H1 (cell line): Measurements from ENCODE around the gene HID1. TPM values are rescaled to one million over a fixed set of nuclear protein-coding genes. Genes with fewer than 3 reads are reported as not detected.
A peak's percentile ranks its signal among the peaks of the same experiment; 100 is the strongest.

ENCODE experiments used
- CTCF ChIA-PET: fragments of 300-600 bp; sonication (Branson Sonifier 250); formaldehyde crosslinking; loops from one replicate; lab custom pipeline; 2021; ENCODE audit not compliant: partially characterized antibody; lab: Charles Lee
- POLR2A ChIA-PET: fragments of 300-600 bp; sonication (Branson Sonifier 250); formaldehyde crosslinking; loops from one replicate; lab custom pipeline; 2021; ENCODE audit warnings: inconsistent platforms; ENCODE audit not compliant: partially characterized antibody; lab: Charles Lee
- DNase-seq, 2 experiments: peaks; one replicate each; pipeline versions ENCODE4 v3.0.0 to v3.0.0-alpha.2; 2010 to 2022; ENCODE audit warnings: low spot score in 2 of 2, low read depth in 1 of 2, mixed read lengths in 1 of 2
- FAIRE-seq: peaks from 2 replicates; lab custom pipeline; 2011; peaks lifted over from hg19 to GRCh38; lab: Jason Lieb, UNC
- H2AFZ ChIP-seq: 2 replicates; pipeline ENCODE4 v1.8.1; 2012; ENCODE audit warnings: low read length, inconsistent platforms
- H2AK5ac ChIP-seq: 2 replicates; pipeline ENCODE4 v1.6.1; 2013; ENCODE audit warnings: low read depth, low read length
- H2BK120ac ChIP-seq: replicated peaks from 2 replicates; pipeline ENCODE3; 2013; ENCODE audit warnings: low read depth, low read length, inconsistent platforms
- H2BK12ac ChIP-seq: 2 replicates; pipeline ENCODE4 v1.6.1; 2013; ENCODE audit warnings: low read depth, low read length
- H2BK15ac ChIP-seq: 2 replicates; pipeline ENCODE4 v1.6.1; 2013; ENCODE audit warnings: low read length
- H2BK20ac ChIP-seq: 2 replicates; pipeline ENCODE4 v1.6.1; 2013; ENCODE audit warnings: low read length
- H2BK5ac ChIP-seq: 2 replicates; pipeline ENCODE4 v1.6.1; 2013; ENCODE audit warnings: low read depth, low read length
- H3K14ac ChIP-seq: 2 replicates; pipeline ENCODE4 v1.6.1; 2013; ENCODE audit warnings: inconsistent platforms; ENCODE audit not compliant: insufficient read length
- H3K18ac ChIP-seq: 2 replicates; pipeline ENCODE4 v1.6.1; 2013; ENCODE audit warnings: low read length; ENCODE audit errors: extremely low read depth
- H3K23ac ChIP-seq: 2 replicates; pipeline ENCODE4 v1.6.1; 2013; ENCODE audit warnings: inconsistent platforms; ENCODE audit not compliant: insufficient read length
- H3K23me2 ChIP-seq: 2 replicates; pipeline ENCODE4 v1.6.1; 2013; ENCODE audit warnings: low read depth, low read length
- H3K27ac ChIP-seq: 2 replicates; pipeline ENCODE4 v1.6.1; 2011; ENCODE audit warnings: low read depth, low read length, inconsistent platforms
- H3K27me3 ChIP-seq, 4 experiments: replicated peaks in 1 of 4; 1 replicate in 1 of 4; 2 replicates in 3 of 4; pipeline versions ENCODE4 v1.6.1 to v1.8.1; 2011 to 2013; ENCODE audit warnings: low read length in 3 of 4, mild to moderate bottlenecking in 3 of 4, inconsistent platforms in 2 of 4, mixed read lengths in 2 of 4, moderate library complexity in 1 of 4; ENCODE audit not compliant: control insufficient read depth in 3 of 4, insufficient read depth in 3 of 4; ENCODE audit errors: extremely low read depth in 1 of 4
- H3K36me3 ChIP-seq, 4 experiments: 2 replicates each; pipeline versions ENCODE4 v1.6.1 to v1.8.1; 2011 to 2013; ENCODE audit warnings: mild to moderate bottlenecking in 4 of 4, low read length in 3 of 4, moderate library complexity in 2 of 4, control low read depth in 1 of 4, inconsistent platforms in 1 of 4; ENCODE audit not compliant: insufficient read depth in 4 of 4, control insufficient read depth in 2 of 4
- H3K4ac ChIP-seq: replicated peaks from 2 replicates; pipeline ENCODE3; 2013; ENCODE audit warnings: low read length, low read depth, mixed read lengths, inconsistent platforms; ENCODE audit not compliant: insufficient read length
- H3K4me1 ChIP-seq, 4 experiments: replicated peaks in 1 of 4; 1 replicate in 1 of 4; 2 replicates in 3 of 4; pipeline versions ENCODE4 v1.6.1 to v1.8.1; 2011 to 2013; ENCODE audit warnings: low read length in 3 of 4, inconsistent platforms in 2 of 4, mixed read lengths in 1 of 4; ENCODE audit not compliant: insufficient read depth in 4 of 4, control insufficient read depth in 3 of 4
- H3K4me2 ChIP-seq, 2 experiments: 2 replicates each; pipeline versions ENCODE4 v1.6.1 to v1.8.1; 2011 to 2013; ENCODE audit warnings: low read depth in 2 of 2, low read length in 2 of 2, control low read depth in 1 of 2, inconsistent platforms in 1 of 2, mild to moderate bottlenecking in 1 of 2; ENCODE audit not compliant: insufficient read depth in 1 of 2
- H3K4me3 ChIP-seq, 4 experiments: fragments of 200-600, 300-600 bp in 1 of 4; sonication (generic), shearing (Covaris generic), sonication (Bioruptor Twin) in 1 of 4; 2 replicates each; pipeline versions ENCODE4 v1.5.1 to v1.8.1; 2011 to 2016; ENCODE audit warnings: low read length in 4 of 4, low read depth in 3 of 4, control low read depth in 2 of 4, inconsistent platforms in 2 of 4, mild to moderate bottlenecking in 2 of 4, mixed read lengths in 1 of 4, moderate library complexity in 1 of 4; ENCODE audit not compliant: insufficient read depth in 2 of 4; ENCODE audit errors: extremely low read depth in 1 of 4
- H3K56ac ChIP-seq: replicated peaks from 2 replicates; pipeline ENCODE3; 2013; ENCODE audit warnings: low read depth, mild to moderate bottlenecking, mixed read lengths, low read length, inconsistent platforms; ENCODE audit not compliant: insufficient read length
- H3K79me1 ChIP-seq: 2 replicates; pipeline ENCODE4 v1.6.1; 2013; ENCODE audit warnings: low read depth, low read length, control low read depth
- H3K79me2 ChIP-seq, 2 experiments: 2 replicates each; pipeline versions ENCODE4 v1.6.1 to v1.8.1; 2012 to 2013; ENCODE audit warnings: low read length in 2 of 2, mild to moderate bottlenecking in 2 of 2, inconsistent platforms in 1 of 2; ENCODE audit not compliant: insufficient read depth in 2 of 2, control insufficient read depth in 1 of 2
- H3K9ac ChIP-seq, 4 experiments: replicated peaks in 1 of 4; 1 replicate in 1 of 4; 2 replicates in 3 of 4; pipeline versions ENCODE4 v1.6.1 to v1.8.1; 2011 to 2013; ENCODE audit warnings: low read depth in 3 of 4, low read length in 3 of 4, control low read depth in 2 of 4, mild to moderate bottlenecking in 2 of 4, moderate library complexity in 2 of 4, inconsistent platforms in 1 of 4; ENCODE audit errors: extremely low read depth in 1 of 4
- H3K9me3 ChIP-seq, 2 experiments: 2 replicates each; pipeline versions ENCODE4 v1.6.1 to v1.8.1; 2012 to 2013; ENCODE audit warnings: mild to moderate bottlenecking in 2 of 2, moderate library complexity in 2 of 2, control low read depth in 1 of 2, inconsistent platforms in 1 of 2, low read depth in 1 of 2, low read length in 1 of 2, mixed read lengths in 1 of 2; ENCODE audit not compliant: insufficient read depth in 2 of 2
- H4K20me1 ChIP-seq, 2 experiments: replicated peaks in 1 of 2; 2 replicates each; pipeline versions ENCODE3 to v1.8.1; 2011 to 2013; ENCODE audit warnings: inconsistent platforms in 2 of 2, low read length in 2 of 2, mild to moderate bottlenecking in 1 of 2; ENCODE audit not compliant: insufficient read depth in 2 of 2, control insufficient read depth in 1 of 2
- H4K5ac ChIP-seq: 2 replicates; pipeline ENCODE4 v1.6.1; 2013; ENCODE audit warnings: low read length, low read depth, mixed read lengths, inconsistent platforms; ENCODE audit not compliant: insufficient read length
- H4K8ac ChIP-seq: 2 replicates; pipeline ENCODE4 v1.8.0; 2013; ENCODE audit warnings: mild to moderate bottlenecking, moderate library complexity, low read length, inconsistent platforms; ENCODE audit not compliant: insufficient read depth; ENCODE audit errors: extremely low read depth
- H4K91ac ChIP-seq: replicated peaks from 2 replicates; pipeline ENCODE3; 2013; ENCODE audit warnings: low read length, mixed read lengths, inconsistent platforms; ENCODE audit not compliant: insufficient read length
- ASH2L ChIP-seq: fragments of 200-600, 300-600 bp; sonication (generic); IDR thresholded peaks from one replicate; pipeline ENCODE4 v1.7.1; 2017; ENCODE audit warnings: low read length
- CBX8 ChIP-seq: fragments of 300-800, 300-1000 bp; sonication (generic); IDR thresholded peaks from 2 replicates; pipeline ENCODE4 v1.7.1; 2016; ENCODE audit warnings: low read depth, low read length, borderline replicate concordance
- CHD1 ChIP-seq: IDR thresholded peaks from 2 replicates; pipeline ENCODE4 v1.6.1; 2012; ENCODE audit warnings: low read depth, low read length, improper control_type of control experiment
- CTBP2 ChIP-seq: IDR thresholded peaks from 2 replicates; pipeline ENCODE4 v1.7.0; 2011; ENCODE audit warnings: borderline replicate concordance, mild to moderate bottlenecking, moderate library complexity, mixed read lengths, low read length; ENCODE audit not compliant: insufficient read depth, insufficient read length
- HDAC6 ChIP-seq: IDR thresholded peaks from one replicate; pipeline ENCODE4 v1.7.1; 2012; ENCODE audit warnings: low read depth, mild to moderate bottlenecking, inconsistent platforms, low read length, moderate library complexity
- KDM4A ChIP-seq: IDR thresholded peaks from one replicate; pipeline ENCODE4 v1.7.1; 2012; ENCODE audit warnings: low read depth, mild to moderate bottlenecking, moderate library complexity, low read length, inconsistent platforms; ENCODE audit not compliant: severe bottlenecking
- SAP30 ChIP-seq: fragments of 300-600 bp; sonication (generic); IDR thresholded peaks from 2 replicates; pipeline ENCODE4 v1.7.1; 2012; ENCODE audit warnings: low read length, moderate library complexity, mild to moderate bottlenecking, inconsistent platforms; ENCODE audit not compliant: insufficient read depth, insufficient replicate concordance
- SIX5 ChIP-seq: IDR thresholded peaks from 2 replicates; pipeline ENCODE4 v1.6.1; 2011; ENCODE audit warnings: mild to moderate bottlenecking, low read depth, low read length
- SRF ChIP-seq: IDR thresholded peaks from 2 replicates; pipeline ENCODE4 v1.6.1; 2011; ENCODE audit warnings: mild to moderate bottlenecking, low read depth, low read length, moderate library complexity
- TAF1 ChIP-seq: IDR thresholded peaks from 2 replicates; pipeline ENCODE4 v1.6.1; 2011; ENCODE audit warnings: mild to moderate bottlenecking, low read depth, low read length
- TCF12 ChIP-seq: IDR thresholded peaks from 2 replicates; pipeline ENCODE4 v1.6.1; 2011; ENCODE audit warnings: low read depth, mild to moderate bottlenecking, low read length
- ZNF274 ChIP-seq: IDR thresholded peaks from 2 replicates; pipeline ENCODE4 v1.7.0; 2012; ENCODE audit warnings: low read length, borderline replicate concordance; ENCODE audit errors: extremely low read depth
- WGBS, 2 experiments: shearing (Covaris generic) in 1 of 2; methylation state at CpG; one replicate each; pipeline versions ENCODE4 v1.1.6 to v1.1.7; 2013 to 2015; ENCODE audit warnings: low lambda C conversion rate in 2 of 2, mixed read lengths in 2 of 2, inconsistent platforms in 1 of 2, low coverage in 1 of 2, missing lambda C conversion rate in 1 of 2; ENCODE audit not compliant: insufficient replicate concordance in 2 of 2, insufficient coverage in 1 of 2, insufficient read length in 1 of 2; ENCODE audit errors: extremely low coverage in 1 of 2, missing lambda C conversion rate in 1 of 2; 5-methylcytosine and 5-hydroxymethylcytosine counted together
- polyA plus RNA-seq, 7 experiments: library from polyadenylated mRNA; depleted of rRNA in 3 of 7; stranded (reverse) in 5 of 7; unstranded in 2 of 7; fragments of >200 nt in 5 of 7; fragments of 200-250 nt in 2 of 7; gene quantifications; 1 replicate in 5 of 7; 2 replicates in 1 of 7; 4 replicates in 1 of 7; pipeline versions ENCODE4 v1.2.1 to v1.2.3, GENCODE V29; 2011 to 2013; ENCODE audit warnings: missing spikeins in 2 of 7, mixed read lengths in 2 of 7
- total RNA-seq: library from RNA; stranded (reverse); fragmentation: NEBNext Ultra II Directional; extraction: Animal tissue kit (Norgen Biotek cat#: 25700); gene quantifications from 2 replicates; pipeline ENCODE4 v1.2.1, GENCODE V29; 2021

Gene HID1
- total and polyA plus RNA-seq, 2 of the 8 experiments (the other 6 are each of a cell fraction or from before 2014, with no cell fraction given) = 15.1 to 25.9 TPM

- POLR2A ChIA-PET = interaction anchor here (0.7 to 1.4 kb wide), 3 partner anchors 31 to 60 kb away, joined by 3 to 4 read pairs (median 3); partner anchors contain the start of gene MRPL58
- H3K14ac ChIP-seq = no peak overlapping the region
- H3K79me2 ChIP-seq = no peaks in the 10 kb centered on the region
- 0 out of 2 replicates have a peak overlapping the region, but pooled peaks have one; percentile 82 for H2AK5ac ChIP-seq
- H3K4ac ChIP-seq = no peak overlapping the region
- no peak overlapping the region for H2AFZ ChIP-seq
- H3K56ac ChIP-seq = no peak overlapping the region
- H3K4me1 ChIP-seq = peaks cover 0 to 5% (median 2%) of the 10 kb centered on the region in 4 experiments; a peak in 2 of 7 replicates
- no peaks in the 10 kb centered on the region for H3K36me3 ChIP-seq
- H3K18ac ChIP-seq = peak overlapping the region; percentile 78
- WGBS, 2 experiments = 85% methylated on average over 19 of the region's 32 CpGs; no CpG with 5 or more reads in 1 of the 2 experiments
- no peak overlapping the region for H4K91ac ChIP-seq
- peak overlapping the region; percentile 61; the same call in 1 of the 2 replicates for H2BK15ac ChIP-seq
- H3K79me1 ChIP-seq = no peaks in the 10 kb centered on the region; the same call in 1 of the 2 replicates
- H2BK20ac ChIP-seq = 0 out of 2 replicates have a peak overlapping the region, but pooled peaks have one; percentile 18
- no peak overlapping the region for H3K9ac ChIP-seq
- H3K27me3 ChIP-seq = peaks cover 0 to 6% (median 0%) of the 10 kb centered on the region in 4 experiments; a peak in 1 of 7 replicates
- no peak for FAIRE-seq
- no peak overlapping the region for H4K5ac ChIP-seq
- H3K4me3 ChIP-seq = no peak overlapping the region
- H3K9me3 ChIP-seq = no peaks in the 10 kb centered on the region
- no peak overlapping the region for H3K23ac ChIP-seq
- no peak overlapping the region; the same call in 1 of the 2 replicates for H2BK5ac ChIP-seq
- peak in 1 of 2 experiments; percentile 85 for DNase-seq
- CTCF ChIA-PET = interaction anchor here (0.5 to 49.9 kb wide), 5 partner anchors 0 to 86 kb away, joined by 3 to 1072 read pairs (median 4); partner anchors contain the start of genes OTOP2, OTOP3 and USH1G
- no peak overlapping the region; a peak in 1 of 4 replicates for H3K4me2 ChIP-seq
- no peaks in the 10 kb centered on the region for H3K23me2 ChIP-seq
- H3K27ac ChIP-seq = no peak overlapping the region
- H2BK12ac ChIP-seq = peak overlapping the region; percentile 68; the same call in 1 of the 2 replicates
- no peak overlapping the region for H4K8ac ChIP-seq
- H4K20me1 ChIP-seq = peaks cover 0 to 2% of the 10 kb centered on the region in 2 experiments
- no peak overlapping the region for H2BK120ac ChIP-seq
- TF ChIP-seq SIX5 = no peak
- TF ChIP-seq TCF12 = no peak
- no peak for TF ChIP-seq TAF1
- no peak for TF ChIP-seq KDM4A
- no peak for TF ChIP-seq ZNF274
- TF ChIP-seq CTBP2 = no peak
- no peak for TF ChIP-seq HDAC6
- no peak for TF ChIP-seq ASH2L
- no peak for TF ChIP-seq CHD1
- TF ChIP-seq SAP30 = no peak
- no peak for TF ChIP-seq CBX8
- no peak for TF ChIP-seq SRF
These were observed 20.7 kb downstream of the HID1 start for GRCh38 chr17:74951680-74952421.
